PC-3 (cell line): ENCODE results near the gene DLEU7. TPM values are rescaled to one million over a fixed set of nuclear protein-coding genes. Genes with fewer than 3 reads are reported as not detected.

Source experiments
- ATAC-seq: fragments of 200-7000 bp; cut with Tn5 transposase; 2 replicates; pipeline ENCODE4 v1.9.1; 2020; ENCODE audit warnings: mild to moderate bottlenecking, moderate library complexity
- BruUV-seq: library from RNA; stranded (reverse); fragments of 400-500 nt; replicated peaks from 2 replicates; lab custom pipeline; 2021; lab: Mats Ljungman, UMichigan
- CTCF ChIA-PET: fragments of 300-600 bp; sonication (Branson Sonifier 250); formaldehyde crosslinking; loops from one replicate; lab custom pipeline; 2022; ENCODE audit warnings: antibody characterized with exemption; lab: Charles Lee
- POLR2A ChIA-PET: fragments of 300-600 bp; sonication (Branson Sonifier 250); formaldehyde crosslinking; loops from one replicate; lab custom pipeline; 2022; ENCODE audit warnings: antibody characterized with exemption; ENCODE audit not compliant: unreplicated experiment; lab: Charles Lee
- DNase-seq: peaks from one replicate; pipeline ENCODE4 v3.0.0-alpha.2; 2015
- H2AFZ ChIP-seq: fragments of 300-600 bp; sonication (generic); 2 replicates; pipeline ENCODE4 v1.6.0; 2016; ENCODE audit warnings: antibody characterized with exemption, low read length
- H3F3A ChIP-seq: fragments of 300-600 bp; sonication (generic); one replicate; pipeline ENCODE4 v1.6.0; 2017; ENCODE audit warnings: antibody characterized with exemption, low read length, control low read depth, mild to moderate bottlenecking; ENCODE audit not compliant: unreplicated experiment
- H3K27ac ChIP-seq: fragments of 300-600 bp; sonication (generic); 2 replicates; pipeline ENCODE4 v1.5.1; 2016; ENCODE audit warnings: mild to moderate bottlenecking, low read length
- H3K27me3 ChIP-seq: fragments of 300-600 bp; sonication (generic); 2 replicates; pipeline ENCODE4 v1.6.1; 2016; ENCODE audit warnings: low read length, mixed read lengths
- H3K36me3 ChIP-seq: fragments of 300-600 bp; sonication (generic); 2 replicates; pipeline ENCODE4 v1.6.1; 2016; ENCODE audit warnings: low read depth, mixed run types, low read length, mixed read lengths
- H3K4me1 ChIP-seq: fragments of 300-600 bp; sonication (generic); 2 replicates; pipeline ENCODE4 v1.5.1; 2016; ENCODE audit warnings: low read length; ENCODE audit not compliant: insufficient read depth
- H3K4me2 ChIP-seq: fragments of 300-600 bp; sonication (generic); 2 replicates; pipeline ENCODE4 v1.6.0; 2016; ENCODE audit warnings: low read length
- H3K4me3 ChIP-seq: fragments of 300-600 bp; sonication (generic); 2 replicates; pipeline ENCODE4 v1.5.1; 2016; ENCODE audit warnings: mild to moderate bottlenecking, low read length, mixed read lengths
- H3K79me2 ChIP-seq: fragments of 300-600 bp; sonication (generic); 2 replicates; pipeline ENCODE4 v1.6.1; 2017; ENCODE audit warnings: low read length, mixed read lengths
- H3K9ac ChIP-seq: fragments of 300-600 bp; sonication (generic); 2 replicates; pipeline ENCODE4 v1.6.0; 2016; ENCODE audit warnings: mild to moderate bottlenecking, low read length
- H3K9me2 ChIP-seq: fragments of 300-600 bp; sonication (generic); replicated peaks from 2 replicates; pipeline ENCODE4 v1.6.1; 2016; ENCODE audit warnings: mixed run types, low read length, mixed read lengths
- H3K9me3 ChIP-seq: fragments of 300-600 bp; sonication (generic); 2 replicates; pipeline ENCODE4 v1.6.1; 2016; ENCODE audit warnings: low read length, mixed read lengths
- H4K20me1 ChIP-seq: fragments of 300-600 bp; sonication (generic); 2 replicates; pipeline ENCODE4 v1.6.1; 2016; ENCODE audit warnings: low read length, mixed read lengths
- EZH2 ChIP-seq: fragments of 300-600 bp; sonication (generic); IDR thresholded peaks from one replicate; pipeline ENCODE4 v1.6.1; 2017; ENCODE audit warnings: antibody characterized with exemption, mild to moderate bottlenecking, low read length; ENCODE audit not compliant: unreplicated experiment
- EZH2phosphoT487 ChIP-seq: fragments of 300-600 bp; sonication (generic); IDR thresholded peaks from 2 replicates; pipeline ENCODE4 v1.6.1; 2018; ENCODE audit warnings: mild to moderate bottlenecking, antibody characterized with exemption, low read length, borderline replicate concordance
- intact Hi-C: fragments of 100-400 bp; cut with micrococcal nuclease; formaldehyde crosslinking; loops from 2 replicates; pipeline ENCODE4 v1.9.0; 2023
- total RNA-seq: library from RNA; depleted of rRNA; stranded (reverse); fragments of >200 nt; gene quantifications from 2 replicates; pipeline ENCODE4 v1.2.3, GENCODE V29; 2014
- TF ChIP-seq, protein P1 (sequence below): fragments of 300-600 bp; sonication (generic); conservative IDR thresholded peaks from 2 replicates; pipeline ENCODE4 v1.5.1; 2017; ENCODE audit warnings: antibody characterized with exemption, low read depth, mild to moderate bottlenecking, low read length

DLEU7 gene
- total RNA-seq, 1 experiment from 2014 or later: not detected

DNA sequence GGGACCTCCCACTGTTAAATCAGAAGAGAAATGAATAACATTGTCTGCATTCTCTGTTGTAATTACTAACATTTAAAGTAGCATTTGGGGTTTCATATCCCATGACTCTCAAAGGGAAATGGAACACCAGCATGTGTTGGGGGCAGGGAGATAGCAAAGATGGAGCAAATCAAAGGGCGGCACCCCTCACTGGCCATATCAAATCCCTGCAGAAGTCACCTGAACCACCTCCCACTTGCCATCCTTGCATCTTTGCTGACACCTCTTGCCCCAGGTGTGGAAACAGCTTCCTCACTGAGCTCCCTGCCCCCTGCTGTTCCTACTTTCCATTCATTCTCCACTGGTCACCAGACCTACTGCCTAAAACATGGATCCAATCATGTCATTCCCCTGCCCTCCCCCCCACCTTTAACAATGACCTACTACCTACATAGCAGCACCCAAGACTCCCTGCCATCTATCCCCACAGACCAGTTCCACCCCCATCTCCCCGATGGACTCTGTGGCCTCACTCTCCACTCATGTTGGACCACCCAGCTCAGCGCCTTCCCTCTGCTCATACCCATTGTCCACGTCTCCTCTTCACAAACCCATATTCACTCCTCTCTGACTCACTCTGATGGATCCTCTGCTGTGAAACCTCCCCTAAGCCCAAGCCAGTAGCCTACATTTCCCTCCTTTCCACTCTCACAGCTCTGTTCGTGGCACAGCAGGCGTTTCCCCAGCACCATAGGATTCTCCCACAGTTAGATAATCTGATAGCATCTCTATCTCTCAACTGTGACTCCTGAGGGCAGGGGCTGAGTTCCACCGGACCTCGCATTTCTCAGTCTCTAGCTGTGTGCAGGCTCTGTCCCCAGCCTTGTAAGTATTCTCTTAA lies 55.9 kb downstream of the DLEU7 start:
- H2AFZ ChIP-seq: no peak overlapping the region
- intact Hi-C loops: no loop called here
- no peaks in the 10 kb centered on the region for H3K27me3 ChIP-seq
- ATAC-seq: no peak
- no peaks in the 10 kb centered on the region for H3K9me3 ChIP-seq
- H3K9ac ChIP-seq: no peak overlapping the region
- TF ChIP-seq EZH2: no peak
- TF ChIP-seq, protein P1, sequence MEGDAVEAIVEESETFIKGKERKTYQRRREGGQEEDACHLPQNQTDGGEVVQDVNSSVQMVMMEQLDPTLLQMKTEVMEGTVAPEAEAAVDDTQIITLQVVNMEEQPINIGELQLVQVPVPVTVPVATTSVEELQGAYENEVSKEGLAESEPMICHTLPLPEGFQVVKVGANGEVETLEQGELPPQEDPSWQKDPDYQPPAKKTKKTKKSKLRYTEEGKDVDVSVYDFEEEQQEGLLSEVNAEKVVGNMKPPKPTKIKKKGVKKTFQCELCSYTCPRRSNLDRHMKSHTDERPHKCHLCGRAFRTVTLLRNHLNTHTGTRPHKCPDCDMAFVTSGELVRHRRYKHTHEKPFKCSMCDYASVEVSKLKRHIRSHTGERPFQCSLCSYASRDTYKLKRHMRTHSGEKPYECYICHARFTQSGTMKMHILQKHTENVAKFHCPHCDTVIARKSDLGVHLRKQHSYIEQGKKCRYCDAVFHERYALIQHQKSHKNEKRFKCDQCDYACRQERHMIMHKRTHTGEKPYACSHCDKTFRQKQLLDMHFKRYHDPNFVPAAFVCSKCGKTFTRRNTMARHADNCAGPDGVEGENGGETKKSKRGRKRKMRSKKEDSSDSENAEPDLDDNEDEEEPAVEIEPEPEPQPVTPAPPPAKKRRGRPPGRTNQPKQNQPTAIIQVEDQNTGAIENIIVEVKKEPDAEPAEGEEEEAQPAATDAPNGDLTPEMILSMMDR: no peak
- no peak for TF ChIP-seq EZH2phosphoT487
- H3K4me2 ChIP-seq: no peak overlapping the region
- H3K27ac ChIP-seq: no peak overlapping the region
- no peaks in the 10 kb centered on the region for H3K79me2 ChIP-seq
- no peaks in the 10 kb centered on the region for H4K20me1 ChIP-seq
- ChIA-PET POLR2A (no interaction called here), CTCF (no interaction called here)
- no peak for DNase-seq
- no peaks in the 10 kb centered on the region for H3K9me2 ChIP-seq
- no peaks in the 10 kb centered on the region for H3K4me1 ChIP-seq
- no peaks in the 10 kb centered on the region for H3K36me3 ChIP-seq
- H3K4me3 ChIP-seq: no peak overlapping the region
- BruUV-seq: no TSS peak
- H3F3A ChIP-seq: no peaks in the 10 kb centered on the region

DNA sequence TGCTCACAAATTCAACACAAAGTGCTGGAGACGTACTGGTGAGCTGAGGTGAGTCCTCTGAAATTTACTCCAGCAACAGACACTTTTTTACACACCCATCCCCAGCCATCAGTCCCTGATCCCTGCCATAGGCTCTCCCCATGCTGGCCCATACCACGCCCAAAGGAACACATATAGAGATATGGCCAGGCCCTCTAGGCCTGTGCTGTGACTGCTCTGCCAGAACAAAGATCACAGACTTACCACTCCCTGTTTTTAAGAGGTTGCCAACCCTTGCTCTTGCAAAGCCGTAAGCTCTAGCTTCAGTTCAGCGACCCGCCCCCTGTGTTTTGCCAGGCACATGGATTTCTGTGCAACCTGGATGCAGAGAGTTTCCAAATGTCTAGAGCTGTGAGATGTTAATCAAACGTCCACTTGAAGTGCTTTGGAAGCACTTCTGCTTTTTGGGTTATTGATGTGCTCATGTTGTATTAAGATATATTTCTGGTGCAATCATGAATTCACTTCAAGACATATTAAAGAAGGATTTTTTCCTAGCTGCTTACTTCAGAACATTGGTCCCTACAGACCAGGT lies 59.7 kb downstream of the DLEU7 start:
- H2AFZ ChIP-seq: no peak overlapping the region
- POLR2A ChIA-PET: no interaction called here
- BruUV-seq: no TSS peak

More for the DNA sequence above, 59.7 kb downstream of the DLEU7 start:
- no peaks in the 10 kb centered on the region for H4K20me1 ChIP-seq
- DNase-seq (no peak), ATAC-seq (no peak)
- CTCF ChIA-PET: no interaction called here
- H3F3A ChIP-seq: no peaks in the 10 kb centered on the region
- no peak overlapping the region for H3K4me2 ChIP-seq
- no peak overlapping the region for H3K27ac ChIP-seq
- peaks cover 16% of the 10 kb centered on the region; the same call in 1 of the 2 replicates for H3K27me3 ChIP-seq
- no peaks in the 10 kb centered on the region for H3K4me1 ChIP-seq
- H3K4me3 ChIP-seq: no peak overlapping the region
- H3K9ac ChIP-seq: no peak overlapping the region
- H3K9me2 ChIP-seq: no peaks in the 10 kb centered on the region
- H3K36me3 ChIP-seq: no peaks in the 10 kb centered on the region
- intact Hi-C loops: no loop called here
- no peaks in the 10 kb centered on the region for H3K79me2 ChIP-seq
- no peaks in the 10 kb centered on the region for H3K9me3 ChIP-seq
- TF ChIP-seq EZH2phosphoT487 (no peak), EZH2 (no peak)
- TF ChIP-seq, protein P1: no peak
